Epithelial cell of proximal tubule (primary cell): Measurements from ENCODE around the gene RPS19. TPM values are rescaled to one million over a fixed set of nuclear protein-coding genes. Genes with fewer than 3 reads are reported as not detected.

Source experiments
- DNase-seq: peaks from one replicate; pipeline ENCODE4 v3.0.0-alpha.2; 2011; ENCODE audit warnings: low read depth
- H3K4me3 ChIP-seq: 2 replicates; pipeline ENCODE4 v1.5.1; 2011; ENCODE audit warnings: low read depth, mild to moderate bottlenecking, low read length
- CTCF ChIP-seq: conservative IDR thresholded peaks from 2 replicates; pipeline ENCODE4 v1.5.1; 2012; ENCODE audit warnings: low read depth, mild to moderate bottlenecking, low read length
- total RNA-seq: library from RNA; depleted of rRNA; stranded (reverse); fragments of >200 nt; gene quantifications from 2 replicates; pipeline ENCODE4 v1.2.3, GENCODE V29; 2015

Gene RPS19
- total RNA-seq = 1,573 and 1,845 TPM in 2 replicates

DNA sequence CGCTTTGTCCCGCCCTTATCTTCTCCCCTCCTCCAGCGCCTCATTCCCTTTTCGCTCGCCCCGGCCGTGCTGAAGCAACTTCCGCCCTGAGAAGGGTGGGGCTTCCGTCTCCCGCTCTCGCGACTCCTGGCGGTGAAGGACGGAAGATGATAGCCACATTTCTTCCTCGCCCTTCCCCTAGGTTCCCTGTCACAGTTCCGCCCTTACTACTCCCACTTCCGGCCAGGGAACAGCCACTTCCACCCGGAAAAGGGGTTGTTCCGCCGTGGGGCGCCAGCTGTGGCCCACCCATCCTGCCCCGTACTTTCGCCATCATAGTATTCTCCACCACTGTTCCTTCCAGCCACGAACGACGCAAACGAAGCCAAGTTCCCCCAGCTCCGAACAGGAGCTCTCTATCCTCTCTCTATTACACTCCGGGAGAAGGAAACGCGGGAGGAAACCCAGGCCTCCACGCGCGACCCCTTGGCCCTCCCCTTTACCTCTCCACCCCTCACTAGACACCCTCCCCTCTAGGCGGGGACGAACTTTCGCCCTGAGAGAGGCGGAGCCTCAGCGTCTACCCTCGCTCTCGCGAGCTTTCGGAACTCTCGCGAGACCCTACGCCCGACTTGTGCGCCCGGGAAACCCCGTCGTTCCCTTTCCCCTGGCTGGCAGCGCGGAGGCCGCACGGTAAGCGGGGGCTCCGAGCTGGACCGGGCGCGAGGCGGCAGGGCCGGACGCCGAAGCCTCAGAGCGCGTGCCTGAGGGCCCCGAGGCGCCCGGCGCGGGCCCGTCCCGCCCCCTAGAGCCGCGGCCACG lies at the start of gene RPS19:
Gene RPS19 (plus strand): TSS at position 638 of the 801 bp plus-strand sequence. CDS start 520 bp downstream, outside the sequence.
- peak; percentile 86 for DNase-seq
- H3K4me3 ChIP-seq = peak within 1 kb of the TSS; percentile 99
- TF ChIP-seq CTCF = peak; percentile 56

DNA sequence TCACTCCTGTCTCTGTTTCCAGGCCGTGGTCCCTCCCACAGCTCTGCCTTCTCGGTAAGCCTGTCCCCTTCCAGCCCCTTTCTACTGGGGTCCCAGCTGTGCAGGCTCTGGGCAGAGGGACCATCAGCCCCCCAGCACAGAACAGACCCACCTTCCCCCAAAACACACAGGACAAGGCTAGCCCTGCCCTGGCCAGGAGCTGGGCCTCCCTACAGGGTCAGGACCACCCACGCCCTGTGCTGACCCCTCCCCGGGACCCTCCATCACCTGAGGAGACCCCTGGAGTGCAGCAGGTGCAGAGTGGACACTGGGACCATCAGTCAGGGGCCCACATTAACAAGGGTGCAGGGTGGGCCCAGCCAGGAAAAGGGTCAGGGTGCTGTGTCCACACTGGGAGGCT lies 49.8 kb upstream of the RPS19 start:
- no peak for DNase-seq
- H3K4me3 ChIP-seq = no peak overlapping the region
- no peak for TF ChIP-seq CTCF

DNA sequence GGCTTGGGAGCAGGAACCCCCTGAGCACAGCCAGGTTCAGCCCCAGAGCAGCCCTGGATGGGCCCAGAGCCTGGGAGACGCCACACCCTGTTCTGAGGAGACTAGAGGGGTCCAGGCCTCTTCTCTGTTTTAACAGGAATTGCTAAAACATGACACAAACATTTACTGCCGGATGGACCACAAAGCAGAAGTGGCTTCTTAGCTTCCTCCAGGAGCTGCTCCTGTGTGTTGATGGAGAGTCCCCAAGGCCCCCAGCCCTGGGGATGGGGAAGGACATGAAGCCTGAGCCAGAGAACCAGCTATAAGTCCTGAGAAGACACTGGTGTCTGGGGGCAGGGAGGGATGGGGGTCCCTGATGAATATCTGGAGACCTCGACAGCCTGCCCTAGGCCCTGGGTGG lies 49.0 kb upstream of the RPS19 start:
- DNase-seq = no peak
- TF ChIP-seq CTCF = no peak
- no peak overlapping the region for H3K4me3 ChIP-seq

DNA sequence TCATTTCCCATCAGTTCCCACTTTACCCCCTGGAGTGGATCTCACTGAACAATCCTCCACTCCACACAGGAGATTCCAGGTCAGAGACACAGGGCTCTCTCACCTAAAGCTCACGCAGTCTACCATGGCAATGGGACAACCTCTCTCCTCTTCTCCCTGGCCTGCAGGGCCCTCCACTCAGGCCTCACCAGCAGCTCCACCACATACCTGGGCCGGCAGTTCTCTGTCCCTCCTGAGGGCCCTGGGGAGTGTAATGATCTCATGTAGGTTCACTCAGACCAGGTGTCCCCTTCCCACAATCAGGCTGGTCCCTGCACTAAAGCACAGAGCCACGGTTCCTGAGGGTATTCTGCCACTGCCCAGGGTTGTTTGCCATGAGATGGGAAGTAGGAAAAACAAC lies 48.1 kb upstream of the RPS19 start:
- DNase-seq = no peak
- TF ChIP-seq CTCF = no peak
- no peak overlapping the region for H3K4me3 ChIP-seq

- no peak for TF ChIP-seq CTCF
- no peak for DNase-seq
Observed at GRCh38 chr19:41813911-41814310, 46.1 kb upstream of the RPS19 start.

DNA sequence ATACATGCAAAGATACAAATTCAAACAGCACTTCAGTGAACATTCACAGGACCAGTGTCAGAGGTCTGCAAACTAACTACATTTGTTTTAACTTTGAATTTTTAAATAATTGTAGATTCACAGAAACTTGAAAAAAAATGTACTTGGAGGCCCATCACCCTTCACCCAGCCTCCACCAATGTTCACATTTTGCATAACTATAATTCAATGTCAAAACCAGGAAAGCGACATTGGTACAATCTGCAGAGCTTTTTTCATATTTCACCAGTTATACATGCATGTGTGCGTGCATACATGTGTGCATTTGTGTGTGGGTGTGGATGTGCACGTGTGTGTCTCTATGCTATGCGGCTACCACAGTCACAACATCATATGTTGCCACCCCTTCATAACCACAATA lies 44.8 kb upstream of the RPS19 start:
- TF ChIP-seq CTCF = no peak
- H3K4me3 ChIP-seq = no peak overlapping the region
- no peak for DNase-seq

More at GRCh38 chr19:41813911-41814310, 46.1 kb upstream of the RPS19 start:
- no peak overlapping the region for H3K4me3 ChIP-seq

GRCh38 chr19:41816761-41817160 lies 43.3 kb upstream of the RPS19 start:
- no peak for DNase-seq
- no peak overlapping the region for H3K4me3 ChIP-seq
- TF ChIP-seq CTCF = no peak
